Stomach (tissue), 9 donors: Measurements from ENCODE around the gene COL4A4. TPM values are rescaled to one million over a fixed set of nuclear protein-coding genes. Genes with fewer than 3 reads are reported as not detected.
A peak's percentile ranks its signal among the peaks of the same experiment; 100 is the strongest.

Experiments used
- DNase-seq, 2 donors: peaks; one replicate each; pipeline versions ENCODE4 v3.0.0 to v3.0.0-alpha.2; 2013 to 2019
- H3K27ac ChIP-seq, 5 donors: fragments of 200-600 bp in 4 of 5; sonication (generic) in 4 of 5; one replicate each; pipeline ENCODE4 v1.5.1; 2013 to 2019; ENCODE audit warnings: mild to moderate bottlenecking in 1 of 5, moderate library complexity in 1 of 5
- H3K27me3 ChIP-seq, 3 donors: fragments of 200-600 bp; sonication (generic); one replicate each; pipeline ENCODE4 v1.5.1; 2017 to 2019; ENCODE audit warnings: mixed run types in 1 of 3
- H3K36me3 ChIP-seq, 4 donors: fragments of 200-600 bp; sonication (generic); 1 replicate in 3 of 4; 2 replicates in 1 of 4; pipeline ENCODE4 v1.5.1; 2016 to 2019
- H3K4me1 ChIP-seq, 4 donors: fragments of 200-600 bp; sonication (generic); one replicate each; pipeline ENCODE4 v1.5.1; 2016 to 2019
- H3K4me3 ChIP-seq, 4 donors: fragments of 200-600 bp; sonication (generic) in 3 of 4; one replicate each; pipeline ENCODE4 v1.5.1; 2016 to 2019; ENCODE audit warnings: mild to moderate bottlenecking in 1 of 4
- H3K9me3 ChIP-seq, 4 donors: fragments of 200-600 bp; sonication (generic); one replicate each; pipeline ENCODE4 v1.5.1; 2016 to 2019
- CTCF ChIP-seq, 7 experiments: fragments of 450-650 bp in 4 of 7; fragments of 200-600 bp in 3 of 7; sonication (generic) in 3 of 7; IDR thresholded peaks; one replicate each; pipeline ENCODE4 v1.5.1; 2016 to 2019; ENCODE audit warnings: antibody characterized with exemption in 7 of 7, control low read depth in 2 of 7, mild to moderate bottlenecking in 1 of 7
- EP300 ChIP-seq: sonication (generic); formaldehyde crosslinking; IDR thresholded peaks from one replicate; pipeline ENCODE4 v1.6.1; 2017; ENCODE audit warnings: antibody characterized with exemption
- POLR2A ChIP-seq, 4 donors: fragments of 450-650 bp; IDR thresholded peaks; one replicate each; pipeline ENCODE4 v1.6.1; 2016; ENCODE audit warnings: antibody characterized with exemption in 4 of 4, control low read depth in 2 of 4, mild to moderate bottlenecking in 1 of 4, moderate library complexity in 1 of 4
- POLR2AphosphoS5 ChIP-seq, 3 donors: sonication (generic); formaldehyde crosslinking; IDR thresholded peaks; one replicate each; pipeline ENCODE4 v1.6.1; 2016; ENCODE audit warnings: antibody characterized with exemption in 3 of 3
- WGBS, 5 donors: extraction: QIAGEN DNeasy Blood & Tissue Kit in 3 of 5; methylation state at CpG; one replicate each; pipeline versions ENCODE4 v1.1.5 to v1.1.7; 2013 to 2018; 5-methylcytosine and 5-hydroxymethylcytosine counted together
- intact Hi-C: fragments of 100-400 bp; cut with DNase I; formaldehyde crosslinking; loops from one replicate; pipeline ENCODE4 v1.15.1; 2023; ENCODE audit warnings: low total_unique reads
- polyA plus RNA-seq, 3 donors: library from polyadenylated mRNA; stranded (reverse); fragments of 200-250 nt; gene quantifications; one replicate each; pipeline ENCODE4 v1.2.3, GENCODE V29; 2013
- total RNA-seq, 5 donors: library from RNA; depleted of rRNA; stranded (reverse); fragments of >200 nt; gene quantifications; one replicate each; pipeline versions ENCODE4 v1.1.0 to v1.2.3, GENCODE V29; 2014 to 2016
- donor health status: healthy with polysubstance abuse.
- donor health status: Bipolar disorder and iron deficiency.
- donor health status: healthy.

The COL4A4 gene
- total and polyA plus RNA-seq, 8 donors, result 0.15 to 7.6 (median 0.55) TPM; not detected in 1

- TF ChIP-seq CTCF (IDR thresholded peaks at IDR 0.05), result no peak
- no peak for TF ChIP-seq POLR2A (IDR thresholded peaks at IDR 0.05)
- no peak for TF ChIP-seq POLR2AphosphoS5 (IDR thresholded peaks at IDR 0.05)
- TF ChIP-seq EP300, result no peak
- 91 to 98% (median 96%) methylated on average over 3 of the region's 3 CpGs for WGBS, 5 donors
- H3K27me3 ChIP-seq, result no peaks in the 10 kb centered on the region
- intact Hi-C loops, result no loop called here
- H3K4me1 ChIP-seq, result peaks cover 0 to 2% (median 0%) of the 10 kb centered on the region in 4 donors
- no peaks in the 10 kb centered on the region for H3K36me3 ChIP-seq
- H3K4me3 ChIP-seq, result no peak overlapping the region
- no peak overlapping the region for H3K27ac ChIP-seq
- H3K9me3 ChIP-seq, result no peaks in the 10 kb centered on the region
- DNase-seq, result no peak
Measured at GRCh38 chr2:227192491-227192890, 28.5 kb upstream of the COL4A4 start.

- Histone ChIP-seq H3K36me3 (no peaks in the 10 kb centered on the region), H3K9me3 (no peaks in the 10 kb centered on the region), H3K27me3 (no peaks in the 10 kb centered on the region), H3K4me3 (no peak overlapping the region), H3K4me1 (peaks cover 0 to 4% (median 0%) of the 10 kb centered on the region in 4 donors), H3K27ac (no peak overlapping the region)
- no peak for TF ChIP-seq POLR2A (IDR thresholded peaks at IDR 0.05)
- TF ChIP-seq CTCF (IDR thresholded peaks at IDR 0.05), result no peak
- no peak for TF ChIP-seq EP300
- TF ChIP-seq POLR2AphosphoS5 (IDR thresholded peaks at IDR 0.05), result no peak
- intact Hi-C loops, result no loop called here
- 62 to 70% (median 63%) methylated on average over 3 of the region's 3 CpGs for WGBS, 5 donors
- DNase-seq, result no peak
Measured at GRCh38 chr2:227191367-227191766, 27.4 kb upstream of the COL4A4 start.

- Histone ChIP-seq H3K4me1 (peaks cover 0 to 4% (median 0%) of the 10 kb centered on the region in 4 donors), H3K36me3 (no peaks in the 10 kb centered on the region), H3K4me3 (no peak overlapping the region), H3K9me3 (no peaks in the 10 kb centered on the region), H3K27ac (no peak overlapping the region), H3K27me3 (no peaks in the 10 kb centered on the region)
- peak in 1 of 2 donors; percentile 30 for DNase-seq
- TF ChIP-seq CTCF (IDR thresholded peaks at IDR 0.05) (no peak), POLR2A (IDR thresholded peaks at IDR 0.05) (no peak), EP300 (no peak), POLR2AphosphoS5 (IDR thresholded peaks at IDR 0.05) (no peak)
- intact Hi-C loops, result no loop called here
- WGBS, 5 donors, result 41 to 65% (median 56%) methylated on average over 6 of the region's 6 CpGs
Measured at GRCh38 chr2:227188292-227188691, 24.3 kb upstream of the COL4A4 start.

- Histone ChIP-seq H3K36me3 (no peaks in the 10 kb centered on the region), H3K9me3 (no peaks in the 10 kb centered on the region), H3K4me1 (peaks cover 0 to 4% (median 0%) of the 10 kb centered on the region in 4 donors), H3K27me3 (no peaks in the 10 kb centered on the region), H3K27ac (no peak overlapping the region), H3K4me3 (no peak overlapping the region)
- intact Hi-C loops, result no loop called here
- no peak for TF ChIP-seq CTCF (IDR thresholded peaks at IDR 0.05)
- TF ChIP-seq POLR2AphosphoS5 (IDR thresholded peaks at IDR 0.05), result no peak
- TF ChIP-seq POLR2A (IDR thresholded peaks at IDR 0.05), result no peak
- TF ChIP-seq EP300, result no peak
- 31 to 44% (median 40%) methylated on average over 1 of the region's 1 CpG for WGBS, 5 donors
- DNase-seq, result no peak
Measured at GRCh38 chr2:227186751-227187150, 22.7 kb upstream of the COL4A4 start.
